B cell (primary cell): ENCODE measurements around the gene COX6B1.

Experiments used
- EZH2 ChIP-seq: IDR thresholded peaks from 2 replicates; pipeline ENCODE4 v1.6.1; 2012; ENCODE audit warnings: borderline replicate concordance, low read depth, mild to moderate bottlenecking, moderate library complexity, low read length; ENCODE audit not compliant: insufficient read depth, poor library complexity, severe bottlenecking
- TF ChIP-seq, protein P1 (sequence below): fragments of 200-600 bp; IDR thresholded peaks from one replicate; pipeline ENCODE4 v1.8.0; 2022; ENCODE audit warnings: antibody characterized with exemption, mild to moderate bottlenecking

DNA sequence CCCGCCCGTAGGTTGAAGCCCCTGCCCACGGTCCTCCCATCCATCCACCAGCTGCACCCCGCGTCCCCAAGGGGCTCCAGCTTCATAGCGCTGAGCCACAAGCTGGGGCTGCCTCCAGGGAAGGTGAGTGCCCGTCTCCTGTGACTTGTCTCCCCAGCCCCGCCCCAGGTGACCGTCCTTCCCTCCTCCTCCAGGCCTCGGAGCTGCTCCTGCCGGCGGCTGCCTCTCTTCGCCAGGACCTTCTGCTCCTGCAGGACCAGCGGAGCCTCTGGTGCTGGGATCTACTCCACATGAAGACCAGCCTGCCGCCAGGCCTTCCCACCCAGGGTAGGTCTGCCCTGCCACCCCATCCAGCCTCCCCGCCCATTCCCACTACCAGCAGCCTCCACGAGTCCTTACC is 28.1 kb upstream of the COX6B1 start:
- TF ChIP-seq, protein P1, sequence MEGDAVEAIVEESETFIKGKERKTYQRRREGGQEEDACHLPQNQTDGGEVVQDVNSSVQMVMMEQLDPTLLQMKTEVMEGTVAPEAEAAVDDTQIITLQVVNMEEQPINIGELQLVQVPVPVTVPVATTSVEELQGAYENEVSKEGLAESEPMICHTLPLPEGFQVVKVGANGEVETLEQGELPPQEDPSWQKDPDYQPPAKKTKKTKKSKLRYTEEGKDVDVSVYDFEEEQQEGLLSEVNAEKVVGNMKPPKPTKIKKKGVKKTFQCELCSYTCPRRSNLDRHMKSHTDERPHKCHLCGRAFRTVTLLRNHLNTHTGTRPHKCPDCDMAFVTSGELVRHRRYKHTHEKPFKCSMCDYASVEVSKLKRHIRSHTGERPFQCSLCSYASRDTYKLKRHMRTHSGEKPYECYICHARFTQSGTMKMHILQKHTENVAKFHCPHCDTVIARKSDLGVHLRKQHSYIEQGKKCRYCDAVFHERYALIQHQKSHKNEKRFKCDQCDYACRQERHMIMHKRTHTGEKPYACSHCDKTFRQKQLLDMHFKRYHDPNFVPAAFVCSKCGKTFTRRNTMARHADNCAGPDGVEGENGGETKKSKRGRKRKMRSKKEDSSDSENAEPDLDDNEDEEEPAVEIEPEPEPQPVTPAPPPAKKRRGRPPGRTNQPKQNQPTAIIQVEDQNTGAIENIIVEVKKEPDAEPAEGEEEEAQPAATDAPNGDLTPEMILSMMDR, result no peak
- no peak for TF ChIP-seq EZH2
